PC-9 (cell line): ENCODE measurements around the gene KDELR1. TPM values are rescaled to one million over a fixed set of nuclear protein-coding genes. Genes with fewer than 3 reads are reported as not detected.

Experiments used
- BruUV-seq: library from RNA; stranded (reverse); fragments of 400-500 nt; replicated peaks from 2 replicates; lab custom pipeline; 2021; lab: Mats Ljungman, UMichigan
- CTCF ChIA-PET: fragments of 300-600 bp; sonication (Branson Sonifier 250); formaldehyde crosslinking; loops from one replicate; lab custom pipeline; 2022; ENCODE audit warnings: antibody characterized with exemption; lab: Charles Lee
- POLR2A ChIA-PET: fragments of 300-600 bp; sonication (Branson Sonifier 250); formaldehyde crosslinking; loops from one replicate; lab custom pipeline; 2022; ENCODE audit warnings: antibody characterized with exemption; ENCODE audit not compliant: unreplicated experiment; lab: Charles Lee
- DNase-seq, 2 experiments: peaks; one replicate each; pipeline versions ENCODE4 v3.0.0 to v3.0.0-alpha.2; 2015 to 2022; ENCODE audit warnings: mixed read lengths in 1 of 2
- H2AFZ ChIP-seq: fragments of 200-600 bp; sonication (generic); 2 replicates; pipeline ENCODE4 v1.8.1; 2017; ENCODE audit warnings: antibody characterized with exemption
- H3F3A ChIP-seq: fragments of 200-600 bp; sonication (generic); 2 replicates; pipeline ENCODE4 v1.8.1; 2017; ENCODE audit warnings: antibody characterized with exemption, mild to moderate bottlenecking, low read depth; ENCODE audit not compliant: insufficient read depth
- H3K27ac ChIP-seq: fragments of 200-600 bp; sonication (generic); 2 replicates; pipeline ENCODE4 v1.6.1; 2016; ENCODE audit warnings: mixed run types
- H3K27me3 ChIP-seq: fragments of 200-600 bp; sonication (generic); 2 replicates; pipeline ENCODE4 v1.6.1; 2016; ENCODE audit warnings: low read depth, mixed run types; ENCODE audit not compliant: insufficient read depth
- H3K36me3 ChIP-seq: fragments of 200-600 bp; sonication (generic); 2 replicates; pipeline ENCODE4 v1.6.1; 2016; ENCODE audit warnings: low read depth, mixed run types
- H3K4me1 ChIP-seq: fragments of 200-600 bp; sonication (generic); replicated peaks from 2 replicates; pipeline ENCODE4 v1.6.1; 2016; ENCODE audit warnings: mixed run types; ENCODE audit not compliant: insufficient read depth
- H3K4me2 ChIP-seq: fragments of 200-600 bp; sonication (generic); 2 replicates; pipeline ENCODE4 v1.6.1; 2017; ENCODE audit warnings: mixed run types
- H3K4me3 ChIP-seq: fragments of 200-600 bp; sonication (generic); 2 replicates; pipeline ENCODE4 v1.6.1; 2016; ENCODE audit warnings: mixed run types
- H3K79me2 ChIP-seq: fragments of 200-600 bp; sonication (generic); 2 replicates; pipeline ENCODE4 v1.6.1; 2017; ENCODE audit warnings: low read depth, mixed run types
- H3K9me2 ChIP-seq: fragments of 200-600 bp; sonication (generic); 2 replicates; pipeline ENCODE4 v1.8.1; 2017; ENCODE audit warnings: mild to moderate bottlenecking; ENCODE audit not compliant: insufficient read depth
- H3K9me3 ChIP-seq: fragments of 200-600 bp; sonication (generic); 2 replicates; pipeline ENCODE4 v1.8.1; 2016; ENCODE audit warnings: low read depth; ENCODE audit not compliant: insufficient read depth
- H4K20me1 ChIP-seq: fragments of 200-600 bp; sonication (generic); 2 replicates; pipeline ENCODE4 v1.8.1; 2017; ENCODE audit not compliant: insufficient read depth
- EZH2 ChIP-seq: fragments of 200-600 bp; sonication (generic); IDR thresholded peaks from 2 replicates; pipeline ENCODE4 v1.8.0; 2017; ENCODE audit warnings: antibody characterized with exemption, low read depth
- intact Hi-C: fragments of 100-400 bp; cut with micrococcal nuclease; formaldehyde crosslinking; loops from one replicate; pipeline ENCODE4 v1.10.0; 2022; ENCODE audit not compliant: unreplicated experiment
- total RNA-seq: library from RNA; stranded (reverse); gene quantifications from 2 replicates; pipeline ENCODE4 v1.2.3, GENCODE V29; 2021
- TF ChIP-seq, protein P1 (sequence below): fragments of 200-600 bp; sonication (generic); conservative IDR thresholded peaks from 2 replicates; pipeline ENCODE4 v1.6.1; 2017; ENCODE audit warnings: mixed run types, antibody characterized with exemption, mild to moderate bottlenecking, moderate library complexity

KDELR1 gene
- total RNA-seq, 1 experiment from 2014 or later, result 261 TPM

GRCh38 chr19:48398102-48398374, 6.7 kb upstream of the KDELR1 start:
- BruUV-seq, result no TSS peak
- Histone ChIP-seq H3K4me1 (peaks cover 22% of the 10 kb centered on the region), H2AFZ (peak overlapping the region; percentile 89)

GRCh38 chr19:48397263-48398101, 6.1 kb upstream of the KDELR1 start:
- intact Hi-C loops, result loop anchor here (1.0 to 5.0 kb wide), 2 partner anchors 48 to 70 kb away; partner anchors contain the start of genes CYTH2 and GRWD1
- peak overlapping the region; percentile 89 for H2AFZ ChIP-seq

More at GRCh38 chr19:48398102-48398374, 6.7 kb upstream of the KDELR1 start:
- H3K9me2 ChIP-seq, result no peaks in the 10 kb centered on the region
- ChIA-PET CTCF (no interaction called here), POLR2A (no interaction called here)
- no peak overlapping the region for H3K27ac ChIP-seq
- peaks cover 55% of the 10 kb centered on the region for H3F3A ChIP-seq
- peak overlapping the region; percentile 95 for H3K4me3 ChIP-seq
- H3K27me3 ChIP-seq, result peaks cover 11% of the 10 kb centered on the region
- peak overlapping the region; percentile 98 for H3K4me2 ChIP-seq
- H3K36me3 ChIP-seq, result no peaks in the 10 kb centered on the region
- peak in 1 of 2 experiments; percentile 25 for DNase-seq
- peaks cover 24% of the 10 kb centered on the region for H4K20me1 ChIP-seq
- peaks cover 42% of the 10 kb centered on the region for H3K79me2 ChIP-seq
- intact Hi-C loops, result loop anchor here (5.0 kb wide), 1 partner anchor 69 kb away; the partner anchor contains the start of gene CYTH2
- TF ChIP-seq EZH2, result no peak
- TF ChIP-seq, protein P1, sequence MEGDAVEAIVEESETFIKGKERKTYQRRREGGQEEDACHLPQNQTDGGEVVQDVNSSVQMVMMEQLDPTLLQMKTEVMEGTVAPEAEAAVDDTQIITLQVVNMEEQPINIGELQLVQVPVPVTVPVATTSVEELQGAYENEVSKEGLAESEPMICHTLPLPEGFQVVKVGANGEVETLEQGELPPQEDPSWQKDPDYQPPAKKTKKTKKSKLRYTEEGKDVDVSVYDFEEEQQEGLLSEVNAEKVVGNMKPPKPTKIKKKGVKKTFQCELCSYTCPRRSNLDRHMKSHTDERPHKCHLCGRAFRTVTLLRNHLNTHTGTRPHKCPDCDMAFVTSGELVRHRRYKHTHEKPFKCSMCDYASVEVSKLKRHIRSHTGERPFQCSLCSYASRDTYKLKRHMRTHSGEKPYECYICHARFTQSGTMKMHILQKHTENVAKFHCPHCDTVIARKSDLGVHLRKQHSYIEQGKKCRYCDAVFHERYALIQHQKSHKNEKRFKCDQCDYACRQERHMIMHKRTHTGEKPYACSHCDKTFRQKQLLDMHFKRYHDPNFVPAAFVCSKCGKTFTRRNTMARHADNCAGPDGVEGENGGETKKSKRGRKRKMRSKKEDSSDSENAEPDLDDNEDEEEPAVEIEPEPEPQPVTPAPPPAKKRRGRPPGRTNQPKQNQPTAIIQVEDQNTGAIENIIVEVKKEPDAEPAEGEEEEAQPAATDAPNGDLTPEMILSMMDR, result no peak
- H3K9me3 ChIP-seq, result no peaks in the 10 kb centered on the region

DNA sequence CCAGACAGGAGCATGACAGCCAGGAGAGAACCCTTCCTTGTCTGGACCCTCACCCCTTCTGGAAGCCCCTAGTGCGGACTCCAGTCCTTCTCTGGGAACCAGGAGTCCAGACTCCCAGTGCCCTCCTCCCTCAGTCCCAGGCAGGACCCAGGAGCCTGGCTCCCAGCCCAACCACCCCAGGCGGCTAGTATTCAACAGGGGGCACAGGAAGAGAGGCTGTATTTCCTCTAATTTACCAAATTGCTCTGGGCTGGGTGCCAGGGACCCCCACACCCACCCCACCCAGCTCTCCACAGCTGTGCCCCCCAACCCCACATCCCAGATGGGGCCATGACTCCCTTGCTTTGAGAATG, 5.4 kb upstream of the KDELR1 start:
- no TSS peak for BruUV-seq
- no peak overlapping the region for H3K27ac ChIP-seq
- TF ChIP-seq, protein P1, result no peak
- H3K27me3 ChIP-seq, result peaks cover 11% of the 10 kb centered on the region
- POLR2A ChIA-PET, result no interaction called here
- H2AFZ ChIP-seq, result no peak overlapping the region
- peaks cover 20% of the 10 kb centered on the region for H4K20me1 ChIP-seq
- CTCF ChIA-PET, result no interaction called here
- H3F3A ChIP-seq, result peaks cover 63% of the 10 kb centered on the region
- peak overlapping the region; percentile 98 for H3K4me2 ChIP-seq
- H3K36me3 ChIP-seq, result no peaks in the 10 kb centered on the region
- H3K79me2 ChIP-seq, result peaks cover 37% of the 10 kb centered on the region
- no peaks in the 10 kb centered on the region for H3K9me2 ChIP-seq
- intact Hi-C loops, result loop anchor here (1.0 to 5.0 kb wide), 2 partner anchors 49 to 71 kb away; partner anchors contain the start of genes CYTH2 and GRWD1
- DNase-seq, result no peak
- H3K9me3 ChIP-seq, result no peaks in the 10 kb centered on the region
- peak overlapping the region; percentile 95; the same call in 1 of the 2 replicates for H3K4me3 ChIP-seq
- peaks cover 22% of the 10 kb centered on the region for H3K4me1 ChIP-seq

More at GRCh38 chr19:48397263-48398101, 6.1 kb upstream of the KDELR1 start:
- Histone ChIP-seq H3F3A (peaks cover 61% of the 10 kb centered on the region), H3K4me2 (peak overlapping the region; percentile 98), H3K36me3 (no peaks in the 10 kb centered on the region), H3K27me3 (peaks cover 11% of the 10 kb centered on the region), H3K79me2 (peaks cover 41% of the 10 kb centered on the region), H4K20me1 (peaks cover 24% of the 10 kb centered on the region), H3K4me3 (peak overlapping the region; percentile 95), H3K9me3 (no peaks in the 10 kb centered on the region), H3K27ac (no peak overlapping the region), H3K4me1 (peaks cover 22% of the 10 kb centered on the region), H3K9me2 (no peaks in the 10 kb centered on the region)
- TF ChIP-seq EZH2, result no peak
- TF ChIP-seq, protein P1, result no peak
- BruUV-seq, result no TSS peak
- no peak for DNase-seq
- ChIA-PET CTCF (no interaction called here), POLR2A (no interaction called here)
